GM12892 (cell line): Measurements from ENCODE around the gene CDH23.

ENCODE experiments used
- POLR2A ChIP-seq: IDR thresholded peaks from 2 replicates; pipeline ENCODE4 v1.6.1; 2011; ENCODE audit warnings: low read depth, low read length, control low read depth
- POLR2AphosphoS5 ChIP-seq: IDR thresholded peaks from 2 replicates; pipeline ENCODE4 v1.6.1; 2011; ENCODE audit warnings: low read depth, low read length, control low read depth
- TAF1 ChIP-seq: IDR thresholded peaks from 2 replicates; pipeline ENCODE4 v1.6.1; 2011; ENCODE audit warnings: low read depth, mild to moderate bottlenecking, control low read depth, low read length, borderline replicate concordance

DNA sequence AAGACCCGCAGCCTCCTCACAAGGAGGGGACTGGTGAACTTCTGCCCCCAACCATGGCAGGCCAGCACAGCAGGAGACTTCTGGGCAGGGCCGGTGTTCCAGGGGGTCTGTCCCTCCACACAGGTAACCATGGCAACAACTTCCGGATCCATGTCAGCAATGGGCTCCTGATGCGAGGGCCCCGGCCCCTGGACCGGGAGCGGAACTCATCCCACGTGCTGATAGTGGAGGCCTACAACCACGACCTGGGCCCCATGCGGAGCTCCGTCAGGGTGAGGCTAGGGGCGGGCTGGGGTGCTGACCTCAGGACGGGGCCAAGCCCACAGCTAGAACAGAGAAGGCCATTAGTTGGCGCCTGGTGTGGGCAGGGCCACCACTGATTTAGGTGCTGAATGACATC is 328.5 kb downstream of the CDH23 start:
- TF ChIP-seq POLR2A (no peak), POLR2AphosphoS5 (no peak), TAF1 (no peak)
